ENCODE data around the gene RARG.

Gene RARG

DNA sequence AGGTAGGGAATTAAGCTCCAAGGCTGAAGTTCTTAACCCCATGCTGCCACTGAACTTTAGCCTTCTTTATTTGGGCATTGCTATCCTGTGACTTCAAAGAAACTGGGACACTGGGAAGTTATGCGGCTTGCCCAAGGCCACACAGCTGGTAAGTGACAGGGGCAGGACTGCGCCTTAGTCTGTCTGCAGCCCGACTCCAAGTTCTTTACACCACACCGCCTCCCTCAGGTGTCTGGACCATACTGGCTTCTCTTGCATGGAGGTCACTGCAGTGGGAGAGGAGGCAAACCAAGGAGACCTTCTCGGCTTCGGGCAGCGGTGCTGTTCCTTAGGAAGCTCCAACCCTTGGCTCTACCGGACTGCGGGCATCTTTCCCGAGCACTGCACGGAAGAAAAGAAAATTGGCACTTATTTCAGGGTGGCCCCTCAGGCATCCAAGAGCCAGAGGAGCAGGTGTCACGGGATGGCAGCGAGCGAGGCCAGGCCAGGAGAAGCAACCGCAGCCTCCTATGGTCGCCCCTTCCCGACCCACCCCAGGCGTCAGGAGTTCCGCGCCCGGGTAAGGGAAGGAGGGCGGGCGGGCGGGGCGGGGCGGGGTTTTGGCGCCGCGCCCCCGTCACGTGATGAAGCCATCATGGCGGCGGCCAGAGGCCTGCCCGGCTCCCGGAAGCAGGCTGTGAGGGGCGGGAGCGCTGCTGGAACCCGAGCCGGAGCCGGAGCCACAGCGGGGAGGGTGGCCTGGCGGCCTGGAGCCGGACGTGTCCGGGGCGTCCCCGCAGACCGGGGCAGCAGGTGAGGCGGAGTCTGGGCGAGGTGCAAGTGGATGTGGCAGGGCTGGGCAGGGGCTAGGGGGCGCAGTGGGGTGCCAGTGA lies 19.7 kb upstream of the RARG start (continued):
- TF ChIP-seq PRDM10 (tag by site-specific recombination; IDR thresholded peaks at IDR 0.05) (peak; percentile 42; the same call in 1 of the 2 replicates), SETDB1 (IDR thresholded peaks at IDR 0.05; ENCODE audit: insufficient read length, low read length) (no peak), ZNF660 (tag by site-specific recombination; IDR thresholded peaks at IDR 0.05) (peak; percentile 9), ZNF223 (tag by site-specific recombination; IDR thresholded peaks at IDR 0.05) (no peak), ZFP37 (tag by site-specific recombination; IDR thresholded peaks at IDR 0.05) (0 out of 2 replicates have a peak, but pooled peaks have one; percentile 35), ZNF404 (tag by site-specific recombination; IDR thresholded peaks at IDR 0.05) (no peak), ZNF354C (tag by site-specific recombination; IDR thresholded peaks at IDR 0.05; ENCODE audit: borderline replicate concordance, low read depth) (no peak), BCL11B (tag by site-specific recombination; IDR thresholded peaks at IDR 0.05; ENCODE audit: low read depth) (peak; percentile 72; the same call in 1 of the 2 replicates), ZNF335 (tag by site-specific recombination; conservative IDR thresholded peaks at IDR 0.05) (no peak; the same call in 1 of the 2 replicates), KLF7 (tag by site-specific recombination; IDR thresholded peaks at IDR 0.05; ENCODE audit: borderline replicate concordance) (peak; percentile 72; the same call in 1 of the 2 replicates), IKZF3 (tag by site-specific recombination; IDR thresholded peaks at IDR 0.05) (peak; percentile 88), ZBTB20 (tag by site-specific recombination; IDR thresholded peaks at IDR 0.05) (peak; percentile 79; the same call in 1 of the 2 replicates), ZNF707 (tag by site-specific recombination; IDR thresholded peaks at IDR 0.05) (no peak), SP3 (tag by site-specific recombination; IDR thresholded peaks at IDR 0.05) (peak; percentile 80; the same call in 1 of the 2 replicates), ZBTB17 (tag by site-specific recombination; IDR thresholded peaks at IDR 0.05) (peak; percentile 56), ZNF529 (tag by site-specific recombination; IDR thresholded peaks at IDR 0.05; ENCODE audit: insufficient replicate concordance) (no peak), ZNF112 (tag by site-specific recombination; IDR thresholded peaks at IDR 0.05) (no peak), ZNF571 (tag by site-specific recombination; IDR thresholded peaks at IDR 0.05) (no peak), ZNF677 (tag by site-specific recombination; IDR thresholded peaks at IDR 0.05) (no peak), ZNF114 (tag by site-specific recombination; IDR thresholded peaks at IDR 0.05) (no peak), ZNF311 (tag by site-specific recombination; IDR thresholded peaks at IDR 0.05; ENCODE audit: borderline replicate concordance) (no peak), ZNF416 (tag by site-specific recombination; IDR thresholded peaks at IDR 0.05) (no peak), ZNF266 (tag by site-specific recombination; IDR thresholded peaks at IDR 0.05; ENCODE audit: low read depth) (no peak), ZNF239 (tag by site-specific recombination; IDR thresholded peaks at IDR 0.05) (no peak), BCL11A (tag by site-specific recombination; IDR thresholded peaks at IDR 0.05; ENCODE audit: low read depth) (0 out of 2 replicates have a peak, but pooled peaks have one; percentile 8), ZXDB (tag by site-specific recombination; IDR thresholded peaks at IDR 0.05) (peak; percentile 93), PBX3 (CRISPR knock-in tag; IDR thresholded peaks at IDR 0.05) (no peak), ZNF138 (tag by site-specific recombination; IDR thresholded peaks at IDR 0.05; ENCODE audit: borderline replicate concordance) (no peak), ZFP69B (tag by site-specific recombination; IDR thresholded peaks at IDR 0.05) (peak; percentile 44; the same call in 1 of the 2 replicates), ZNF366 (tag by site-specific recombination; conservative IDR thresholded peaks at IDR 0.05) (no peak), ZNF174 (tag by site-specific recombination; IDR thresholded peaks at IDR 0.05) (no peak)
- TF ChIP-seq, protein P1, sequence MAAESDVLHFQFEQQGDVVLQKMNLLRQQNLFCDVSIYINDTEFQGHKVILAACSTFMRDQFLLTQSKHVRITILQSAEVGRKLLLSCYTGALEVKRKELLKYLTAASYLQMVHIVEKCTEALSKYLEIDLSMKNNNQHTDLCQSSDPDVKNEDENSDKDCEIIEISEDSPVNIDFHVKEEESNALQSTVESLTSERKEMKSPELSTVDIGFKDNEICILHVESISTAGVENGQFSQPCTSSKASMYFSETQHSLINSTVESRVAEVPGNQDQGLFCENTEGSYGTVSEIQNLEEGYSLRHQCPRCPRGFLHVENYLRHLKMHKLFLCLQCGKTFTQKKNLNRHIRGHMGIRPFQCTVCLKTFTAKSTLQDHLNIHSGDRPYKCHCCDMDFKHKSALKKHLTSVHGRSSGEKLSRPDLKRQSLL (tag by site-specific recombination; IDR thresholded peaks at IDR 0.05), result peak; percentile 94
- TF ChIP-seq, protein P2, sequence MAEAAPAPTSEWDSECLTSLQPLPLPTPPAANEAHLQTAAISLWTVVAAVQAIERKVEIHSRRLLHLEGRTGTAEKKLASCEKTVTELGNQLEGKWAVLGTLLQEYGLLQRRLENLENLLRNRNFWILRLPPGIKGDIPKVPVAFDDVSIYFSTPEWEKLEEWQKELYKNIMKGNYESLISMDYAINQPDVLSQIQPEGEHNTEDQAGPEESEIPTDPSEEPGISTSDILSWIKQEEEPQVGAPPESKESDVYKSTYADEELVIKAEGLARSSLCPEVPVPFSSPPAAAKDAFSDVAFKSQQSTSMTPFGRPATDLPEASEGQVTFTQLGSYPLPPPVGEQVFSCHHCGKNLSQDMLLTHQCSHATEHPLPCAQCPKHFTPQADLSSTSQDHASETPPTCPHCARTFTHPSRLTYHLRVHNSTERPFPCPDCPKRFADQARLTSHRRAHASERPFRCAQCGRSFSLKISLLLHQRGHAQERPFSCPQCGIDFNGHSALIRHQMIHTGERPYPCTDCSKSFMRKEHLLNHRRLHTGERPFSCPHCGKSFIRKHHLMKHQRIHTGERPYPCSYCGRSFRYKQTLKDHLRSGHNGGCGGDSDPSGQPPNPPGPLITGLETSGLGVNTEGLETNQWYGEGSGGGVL (tag by site-specific recombination; IDR thresholded peaks at IDR 0.05), result peak; percentile 62

All from HEK293 (cell line).